Ovary (tissue), 3 donors: ENCODE results near the gene MEGF6.

Experiments used
- CTCF ChIP-seq, 3 donors: fragments of 450-650 bp in 2 of 3; fragments of 200-600 bp in 1 of 3; IDR thresholded peaks; one replicate each; pipeline versions ENCODE4 v1.5.1 to v1.8.0; 2016 to 2022; ENCODE audit warnings: antibody characterized with exemption in 3 of 3, mild to moderate bottlenecking in 1 of 3
- POLR2A ChIP-seq: fragments of 450-650 bp; IDR thresholded peaks from one replicate; pipeline ENCODE4 v1.6.1; 2017; ENCODE audit warnings: antibody characterized with exemption, mild to moderate bottlenecking, moderate library complexity
- donor health status: DM: no; HTN: no; CAD: no.

- no peak for TF ChIP-seq CTCF (IDR thresholded peaks at IDR 0.05)
- TF ChIP-seq POLR2A, result no peak
Measured at GRCh38 chr1:3523980-3524379, 87.3 kb downstream of the MEGF6 start.
